Activated naive CD4-positive, alpha-beta T cell treated with anti-CD3 and anti-CD28 coated beads, Interleukin-2, amount 50 U/mL, for 72 hours (primary cell): ENCODE results near the gene CTXN3. TPM values are rescaled to one million over a fixed set of nuclear protein-coding genes. Genes with fewer than 3 reads are reported as not detected.
A peak's percentile ranks its signal among the peaks of the same experiment; 100 is the strongest.

Source experiments
- ATAC-seq, 2 donors: fragments of 150-1000 bp; cut with Tn5 transposase; 2 replicates each; pipeline ENCODE4 v1.10.0; 2021; ENCODE audit warnings: mild to moderate bottlenecking in 2 of 2, moderate library complexity in 2 of 2
- DNase-seq, 2 donors: peaks; one replicate each; pipeline ENCODE4 v3.0.0; 2021 to 2022; ENCODE audit warnings: low spot score in 2 of 2
- H3K27ac Mint-ChIP-seq, 2 donors: one replicate each; pipeline ENCODE4 v1.8.0; 2022; ENCODE audit warnings: mild to moderate bottlenecking in 2 of 2, mixed read lengths in 2 of 2
- H3K36me3 Mint-ChIP-seq, 2 donors: one replicate each; pipeline ENCODE4 v1.8.0; 2022; ENCODE audit warnings: mixed read lengths in 2 of 2
- H3K9me3 Mint-ChIP-seq, 2 donors: one replicate each; pipeline ENCODE4 v1.8.0; 2022; ENCODE audit warnings: mixed read lengths in 2 of 2
- total RNA-seq, 2 donors: library from RNA; stranded (reverse); gene quantifications; one replicate each; pipeline ENCODE4 v1.2.3, GENCODE V29; 2022

CTXN3 gene
- not detected for total RNA-seq

- H3K27ac Mint-ChIP-seq = no peak within 1 kb of the TSS
- no peaks in the 10 kb centered on the region for H3K36me3 Mint-ChIP-seq
- no peaks in the 10 kb centered on the region for H3K9me3 Mint-ChIP-seq
- no peak for ATAC-seq
- no peak for DNase-seq
Observed at GRCh38 chr5:127649018-127649439, at the start of gene CTXN3. Gene CTXN3 (plus strand): TSS chr5:127649082. CDS start chr5:127657522, 8,440 bp downstream.

GRCh38 chr5:127599320-127599719, 49.6 kb upstream of the CTXN3 start:
- no peak for ATAC-seq
- DNase-seq = no peak
- H3K36me3 Mint-ChIP-seq = no peaks in the 10 kb centered on the region
- no peak overlapping the region for H3K27ac Mint-ChIP-seq
- H3K9me3 Mint-ChIP-seq = no peaks in the 10 kb centered on the region

- no peak for DNase-seq
- Mint-ChIP-seq H3K9me3 (no peaks in the 10 kb centered on the region), H3K36me3 (no peaks in the 10 kb centered on the region), H3K27ac (no peak overlapping the region)
- no peak for ATAC-seq
Observed at GRCh38 chr5:127599847-127600246, 49.0 kb upstream of the CTXN3 start.

GRCh38 chr5:127601111-127601510, 47.8 kb upstream of the CTXN3 start:
- Mint-ChIP-seq H3K36me3 (no peaks in the 10 kb centered on the region), H3K9me3 (no peaks in the 10 kb centered on the region), H3K27ac (no peak overlapping the region)
- DNase-seq (no peak), ATAC-seq (no peak)

- no peak for DNase-seq
- Mint-ChIP-seq H3K9me3 (no peaks in the 10 kb centered on the region), H3K27ac (no peak overlapping the region), H3K36me3 (no peaks in the 10 kb centered on the region)
- no peak for ATAC-seq
Observed at GRCh38 chr5:127601601-127602000, 47.3 kb upstream of the CTXN3 start.

GRCh38 chr5:127602481-127602880, 46.4 kb upstream of the CTXN3 start:
- no peaks in the 10 kb centered on the region for H3K36me3 Mint-ChIP-seq
- no peak overlapping the region for H3K27ac Mint-ChIP-seq
- no peak for ATAC-seq
- no peaks in the 10 kb centered on the region for H3K9me3 Mint-ChIP-seq
- DNase-seq = no peak

GRCh38 chr5:127602896-127603844, 45.7 kb upstream of the CTXN3 start:
- Mint-ChIP-seq H3K36me3 (no peaks in the 10 kb centered on the region), H3K27ac (no peak overlapping the region), H3K9me3 (no peaks in the 10 kb centered on the region)
- DNase-seq (no peak), ATAC-seq (no peak)

- Mint-ChIP-seq H3K9me3 (no peaks in the 10 kb centered on the region), H3K36me3 (no peaks in the 10 kb centered on the region), H3K27ac (no peak overlapping the region)
- ATAC-seq (peak in 1 of 2 donors; percentile 90), DNase-seq (no peak)
Observed at GRCh38 chr5:127608077-127608660, 40.7 kb upstream of the CTXN3 start.

GRCh38 chr5:127609011-127609410, 39.9 kb upstream of the CTXN3 start:
- ATAC-seq = no peak
- Mint-ChIP-seq H3K27ac (no peak overlapping the region), H3K36me3 (no peaks in the 10 kb centered on the region), H3K9me3 (no peaks in the 10 kb centered on the region)
- no peak for DNase-seq

- Mint-ChIP-seq H3K9me3 (no peaks in the 10 kb centered on the region), H3K27ac (no peak overlapping the region)
- no peak for ATAC-seq
Observed at GRCh38 chr5:127609957-127610356, 38.9 kb upstream of the CTXN3 start.

GRCh38 chr5:127612441-127613141, 36.3 kb upstream of the CTXN3 start:
- ATAC-seq = no peak
- H3K27ac Mint-ChIP-seq = no peak overlapping the region

More at GRCh38 chr5:127609957-127610356, 38.9 kb upstream of the CTXN3 start:
- DNase-seq = no peak
- no peaks in the 10 kb centered on the region for H3K36me3 Mint-ChIP-seq

GRCh38 chr5:127615916-127616315, 33.0 kb upstream of the CTXN3 start:
- Mint-ChIP-seq H3K36me3 (peaks cover 0 to 6% of the 10 kb centered on the region in 2 donors), H3K27ac (no peak overlapping the region), H3K9me3 (peaks cover 0 to 5% of the 10 kb centered on the region in 2 donors)
- ATAC-seq (no peak), DNase-seq (no peak)

More at GRCh38 chr5:127612441-127613141, 36.3 kb upstream of the CTXN3 start:
- Mint-ChIP-seq H3K9me3 (no peaks in the 10 kb centered on the region), H3K36me3 (no peaks in the 10 kb centered on the region)
- DNase-seq = no peak

GRCh38 chr5:127619908-127620479, 28.9 kb upstream of the CTXN3 start:
- H3K36me3 Mint-ChIP-seq = peaks cover 0 to 6% of the 10 kb centered on the region in 2 donors
- no peak for DNase-seq
- H3K27ac Mint-ChIP-seq = no peak overlapping the region
- H3K9me3 Mint-ChIP-seq = peaks cover 0 to 5% of the 10 kb centered on the region in 2 donors
- ATAC-seq = peak; percentile 26 to 51

GRCh38 chr5:127621601-127622325, 27.1 kb upstream of the CTXN3 start:
- peaks cover 0 to 6% of the 10 kb centered on the region in 2 donors for H3K36me3 Mint-ChIP-seq
- no peak for DNase-seq
- H3K27ac Mint-ChIP-seq = no peak overlapping the region
- peaks cover 0 to 5% of the 10 kb centered on the region in 2 donors for H3K9me3 Mint-ChIP-seq
- ATAC-seq = no peak

- DNase-seq (no peak), ATAC-seq (no peak)
- no peak overlapping the region for H3K27ac Mint-ChIP-seq
- no peaks in the 10 kb centered on the region for H3K9me3 Mint-ChIP-seq
- H3K36me3 Mint-ChIP-seq = no peaks in the 10 kb centered on the region
Observed at GRCh38 chr5:127634007-127634406, 14.9 kb upstream of the CTXN3 start.

GRCh38 chr5:127639828-127640227, 9.1 kb upstream of the CTXN3 start:
- Mint-ChIP-seq H3K9me3 (no peaks in the 10 kb centered on the region), H3K36me3 (no peaks in the 10 kb centered on the region), H3K27ac (no peak overlapping the region)
- no peak for ATAC-seq
- DNase-seq = no peak
